ENCODE data around the gene MACF1.

The MACF1 gene

DNA sequence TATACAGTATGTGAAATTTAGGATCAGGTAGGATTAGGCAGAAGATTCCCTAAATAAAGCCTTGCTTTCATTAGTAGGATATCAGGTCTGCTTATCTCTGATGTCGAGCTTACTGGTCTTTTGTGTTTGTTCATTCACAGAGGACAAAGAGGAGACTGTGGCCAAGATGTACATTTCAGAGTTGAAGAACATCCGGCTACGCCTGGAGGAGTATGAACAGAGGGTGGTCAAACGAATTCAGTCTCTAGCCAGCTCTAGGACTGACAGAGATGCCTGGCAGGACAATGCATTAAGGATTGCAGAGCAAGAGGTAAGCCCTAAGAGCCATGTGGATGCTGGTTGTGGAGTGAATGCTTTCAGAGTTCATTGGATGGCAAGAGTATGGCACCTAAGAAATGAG, 106.2 kb downstream of the MACF1 start:
- Histone ChIP-seq H3K9me3 (ENCODE audit: severe bottlenecking) (no peaks in the 10 kb centered on the region), H3K27me3 (ENCODE audit: insufficient read depth, low read depth, severe bottlenecking) (no peaks in the 10 kb centered on the region), H3K27ac (no peak overlapping the region), H3K4me3 (ENCODE audit: low read depth, low read length) (no peak overlapping the region), H3K36me3 (peaks cover 73% of the 10 kb centered on the region)
- DNase-seq, result no peak
- TF ChIP-seq, protein P1, sequence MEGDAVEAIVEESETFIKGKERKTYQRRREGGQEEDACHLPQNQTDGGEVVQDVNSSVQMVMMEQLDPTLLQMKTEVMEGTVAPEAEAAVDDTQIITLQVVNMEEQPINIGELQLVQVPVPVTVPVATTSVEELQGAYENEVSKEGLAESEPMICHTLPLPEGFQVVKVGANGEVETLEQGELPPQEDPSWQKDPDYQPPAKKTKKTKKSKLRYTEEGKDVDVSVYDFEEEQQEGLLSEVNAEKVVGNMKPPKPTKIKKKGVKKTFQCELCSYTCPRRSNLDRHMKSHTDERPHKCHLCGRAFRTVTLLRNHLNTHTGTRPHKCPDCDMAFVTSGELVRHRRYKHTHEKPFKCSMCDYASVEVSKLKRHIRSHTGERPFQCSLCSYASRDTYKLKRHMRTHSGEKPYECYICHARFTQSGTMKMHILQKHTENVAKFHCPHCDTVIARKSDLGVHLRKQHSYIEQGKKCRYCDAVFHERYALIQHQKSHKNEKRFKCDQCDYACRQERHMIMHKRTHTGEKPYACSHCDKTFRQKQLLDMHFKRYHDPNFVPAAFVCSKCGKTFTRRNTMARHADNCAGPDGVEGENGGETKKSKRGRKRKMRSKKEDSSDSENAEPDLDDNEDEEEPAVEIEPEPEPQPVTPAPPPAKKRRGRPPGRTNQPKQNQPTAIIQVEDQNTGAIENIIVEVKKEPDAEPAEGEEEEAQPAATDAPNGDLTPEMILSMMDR (IDR thresholded peaks at IDR 0.05; ENCODE audit: low read depth, low read length), result no peak

DNA sequence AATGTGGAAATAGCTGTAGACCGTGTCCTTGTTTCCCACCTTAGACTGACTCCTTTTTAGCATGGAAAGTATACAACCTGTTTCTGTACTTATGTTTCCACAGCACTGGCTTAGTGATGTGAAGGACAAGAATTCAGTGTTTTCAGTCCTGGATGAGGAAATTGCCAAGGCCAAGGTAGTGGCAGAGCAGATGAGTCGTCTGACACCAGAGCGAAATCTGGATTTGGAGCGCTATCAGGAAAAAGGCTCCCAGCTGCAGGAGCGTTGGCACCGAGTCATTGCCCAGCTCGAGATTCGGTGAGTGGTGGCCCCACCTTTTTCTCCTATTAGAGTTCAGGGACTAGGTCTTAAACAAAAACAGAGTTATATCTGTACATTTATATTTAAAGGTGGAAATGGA, 112.6 kb downstream of the MACF1 start:
- no peak overlapping the region for H3K4me3 ChIP-seq (ENCODE audit: low read depth, low read length)
- TF ChIP-seq, protein P1 (IDR thresholded peaks at IDR 0.05; ENCODE audit: low read depth, low read length), result no peak
- no peak for DNase-seq
- no peak overlapping the region for H3K27ac ChIP-seq
- H3K9me3 ChIP-seq (ENCODE audit: severe bottlenecking), result no peaks in the 10 kb centered on the region
- no peaks in the 10 kb centered on the region for H3K27me3 ChIP-seq (ENCODE audit: insufficient read depth, low read depth, severe bottlenecking)
- H3K36me3 ChIP-seq, result peaks cover 88% of the 10 kb centered on the region

DNA sequence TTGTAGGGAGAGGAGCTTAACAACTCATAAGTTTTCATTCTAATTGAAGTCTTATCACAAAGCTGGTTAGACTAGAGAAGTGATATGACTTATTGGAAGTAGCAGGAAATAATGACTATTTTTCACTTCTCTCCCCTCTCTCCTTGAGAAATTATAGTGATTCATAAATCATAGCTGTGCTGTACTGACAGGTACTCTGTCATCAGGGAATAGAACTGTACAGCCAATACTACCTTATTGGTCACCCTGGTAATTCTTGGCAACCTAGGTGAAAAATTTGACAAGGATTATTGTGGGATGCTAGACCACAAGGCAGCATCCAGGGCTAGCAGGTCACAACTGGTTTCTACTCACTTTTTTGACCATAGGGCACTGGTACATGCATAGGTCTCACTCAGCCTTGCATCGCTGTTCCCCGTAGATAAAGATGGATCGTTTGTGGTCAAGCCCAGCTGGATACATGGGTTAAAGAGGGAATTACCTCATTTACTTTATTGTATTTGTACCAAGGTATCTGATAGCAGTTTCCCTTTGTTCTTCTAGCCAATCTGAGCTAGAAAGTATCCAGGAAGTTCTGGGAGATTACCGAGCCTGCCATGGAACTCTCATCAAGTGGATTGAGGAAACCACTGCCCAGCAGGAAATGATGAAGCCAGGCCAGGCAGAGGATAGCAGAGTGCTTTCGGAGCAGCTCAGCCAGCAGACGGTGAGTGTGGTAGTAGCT, 113.6 kb downstream of the MACF1 start:
- Histone ChIP-seq H3K27ac (no peak overlapping the region), H3K36me3 (peaks cover 84% of the 10 kb centered on the region), H3K27me3 (ENCODE audit: insufficient read depth, low read depth, severe bottlenecking) (no peaks in the 10 kb centered on the region), H3K9me3 (ENCODE audit: severe bottlenecking) (no peaks in the 10 kb centered on the region), H3K4me3 (ENCODE audit: low read depth, low read length) (no peak overlapping the region)
- no peak for DNase-seq
- TF ChIP-seq, protein P1 (IDR thresholded peaks at IDR 0.05; ENCODE audit: low read depth, low read length), result no peak

DNA sequence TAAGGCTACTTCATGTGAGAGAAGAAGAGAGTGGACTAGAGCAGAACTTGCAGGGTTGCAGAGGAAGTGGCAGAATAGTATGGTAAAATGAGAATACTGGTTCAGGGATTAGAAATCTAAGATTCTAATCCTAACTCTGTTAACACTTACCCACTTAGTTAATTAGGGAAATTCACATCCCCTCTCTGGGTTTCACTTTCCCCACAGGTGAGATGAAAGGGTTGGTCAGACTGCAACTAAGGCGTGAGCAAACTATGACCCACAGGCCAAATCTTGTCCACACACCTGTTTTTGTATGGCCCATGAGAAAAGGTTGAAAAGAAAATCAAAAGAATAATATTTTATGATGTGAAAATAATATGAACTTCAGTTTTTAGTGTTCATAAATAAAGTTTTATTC, 117.5 kb downstream of the MACF1 start:
- Histone ChIP-seq H3K36me3 (peaks cover 80% of the 10 kb centered on the region), H3K4me3 (ENCODE audit: low read depth, low read length) (no peak overlapping the region), H3K27me3 (ENCODE audit: insufficient read depth, low read depth, severe bottlenecking) (no peaks in the 10 kb centered on the region), H3K27ac (no peak overlapping the region), H3K9me3 (ENCODE audit: severe bottlenecking) (no peaks in the 10 kb centered on the region)
- DNase-seq, result no peak
- TF ChIP-seq, protein P1 (IDR thresholded peaks at IDR 0.05; ENCODE audit: low read depth, low read length), result no peak

DNA sequence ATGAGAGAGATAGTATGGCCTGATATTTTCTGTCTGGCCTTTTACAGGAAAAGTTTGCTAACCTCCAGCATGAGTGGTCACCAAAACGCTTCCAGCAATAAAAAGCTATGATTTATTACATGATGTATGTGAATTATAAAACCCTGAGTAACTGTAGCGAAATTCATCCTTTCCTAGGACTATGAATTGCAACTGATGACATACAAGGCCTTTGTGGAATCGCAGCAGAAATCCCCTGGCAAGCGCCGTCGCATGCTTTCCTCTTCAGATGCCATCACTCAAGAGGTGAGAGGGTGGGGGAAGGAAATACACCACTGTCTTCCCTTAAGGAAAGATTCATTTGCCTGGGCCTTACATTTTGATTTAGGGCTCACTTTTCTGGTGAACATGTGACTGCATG, 117.9 kb downstream of the MACF1 start:
- TF ChIP-seq, protein P1 (IDR thresholded peaks at IDR 0.05; ENCODE audit: low read depth, low read length), result no peak
- H3K27me3 ChIP-seq (ENCODE audit: insufficient read depth, low read depth, severe bottlenecking), result no peaks in the 10 kb centered on the region
- H3K9me3 ChIP-seq (ENCODE audit: severe bottlenecking), result no peaks in the 10 kb centered on the region
- peaks cover 80% of the 10 kb centered on the region for H3K36me3 ChIP-seq
- no peak overlapping the region for H3K27ac ChIP-seq
- DNase-seq, result no peak
- H3K4me3 ChIP-seq (ENCODE audit: low read depth, low read length), result no peak overlapping the region

DNA sequence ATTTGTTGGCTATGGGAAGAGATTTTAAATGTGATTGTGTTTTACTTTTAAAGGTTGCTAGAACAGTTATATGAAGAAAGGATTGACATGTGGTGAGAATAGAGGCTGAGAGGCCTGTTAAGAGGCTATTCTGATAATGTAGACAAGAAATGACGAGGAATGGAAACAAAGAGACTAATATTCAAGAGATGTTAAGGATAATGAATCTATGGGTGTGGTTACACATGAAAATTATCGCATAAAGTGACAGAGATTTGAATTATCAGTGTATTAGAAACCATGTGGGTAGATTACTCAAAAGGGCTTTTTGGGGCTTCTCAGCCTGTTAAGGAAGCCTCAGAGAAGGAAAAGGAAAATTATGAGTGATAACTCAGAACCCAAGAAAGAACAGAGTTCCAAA, 120.4 kb downstream of the MACF1 start:
- no peaks in the 10 kb centered on the region for H3K27me3 ChIP-seq (ENCODE audit: insufficient read depth, low read depth, severe bottlenecking)
- no peaks in the 10 kb centered on the region for H3K9me3 ChIP-seq (ENCODE audit: severe bottlenecking)
- TF ChIP-seq, protein P1 (IDR thresholded peaks at IDR 0.05; ENCODE audit: low read depth, low read length), result no peak
- DNase-seq, result no peak
- H3K4me3 ChIP-seq (ENCODE audit: low read depth, low read length), result no peak overlapping the region
- H3K27ac ChIP-seq, result no peak overlapping the region
- peaks cover 79% of the 10 kb centered on the region for H3K36me3 ChIP-seq
